ENCODE data around the gene FAM149B1. TPM values are rescaled to one million over a fixed set of nuclear protein-coding genes. Genes with fewer than 3 reads are reported as not detected.

FAM149B1 gene
- total RNA-seq, 1 donor, result 28.5 TPM

DNA sequence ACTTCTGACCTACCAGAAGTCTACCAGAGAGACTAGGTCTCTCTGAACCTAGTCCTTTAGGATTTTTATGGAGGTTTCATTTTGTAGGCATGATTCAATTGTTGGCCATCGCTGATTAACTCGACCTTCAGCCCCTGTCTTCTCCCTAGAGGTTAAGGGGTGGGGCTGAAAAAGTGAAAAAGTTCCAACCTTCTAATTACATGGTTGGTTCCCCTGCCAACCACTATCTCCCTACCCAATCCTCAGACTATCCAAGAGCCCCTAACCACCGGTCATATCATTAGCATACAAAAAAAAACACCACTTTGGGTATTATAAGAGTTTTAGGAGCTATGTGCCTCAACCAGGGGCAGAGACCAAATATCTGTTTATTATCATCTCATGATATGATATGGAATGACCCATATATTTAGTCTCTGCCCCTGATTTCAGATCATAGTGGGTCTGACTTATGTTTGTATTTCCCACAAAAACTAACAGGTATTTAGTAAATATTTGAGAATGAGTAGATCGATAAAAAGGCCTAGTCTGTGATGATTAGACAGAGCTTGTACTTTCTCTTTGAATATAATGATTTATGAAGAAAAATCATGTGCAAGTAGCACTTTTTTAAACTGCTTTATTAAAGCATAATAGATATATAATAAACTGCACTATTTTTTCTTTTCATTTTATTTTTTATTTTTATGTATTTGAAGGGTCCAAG is 43.3 kb downstream of the FAM149B1 start:
- no peak overlapping the region for H3K4me3 ChIP-seq (ENCODE audit: low read depth, low read length)
- TF ChIP-seq, protein P1, sequence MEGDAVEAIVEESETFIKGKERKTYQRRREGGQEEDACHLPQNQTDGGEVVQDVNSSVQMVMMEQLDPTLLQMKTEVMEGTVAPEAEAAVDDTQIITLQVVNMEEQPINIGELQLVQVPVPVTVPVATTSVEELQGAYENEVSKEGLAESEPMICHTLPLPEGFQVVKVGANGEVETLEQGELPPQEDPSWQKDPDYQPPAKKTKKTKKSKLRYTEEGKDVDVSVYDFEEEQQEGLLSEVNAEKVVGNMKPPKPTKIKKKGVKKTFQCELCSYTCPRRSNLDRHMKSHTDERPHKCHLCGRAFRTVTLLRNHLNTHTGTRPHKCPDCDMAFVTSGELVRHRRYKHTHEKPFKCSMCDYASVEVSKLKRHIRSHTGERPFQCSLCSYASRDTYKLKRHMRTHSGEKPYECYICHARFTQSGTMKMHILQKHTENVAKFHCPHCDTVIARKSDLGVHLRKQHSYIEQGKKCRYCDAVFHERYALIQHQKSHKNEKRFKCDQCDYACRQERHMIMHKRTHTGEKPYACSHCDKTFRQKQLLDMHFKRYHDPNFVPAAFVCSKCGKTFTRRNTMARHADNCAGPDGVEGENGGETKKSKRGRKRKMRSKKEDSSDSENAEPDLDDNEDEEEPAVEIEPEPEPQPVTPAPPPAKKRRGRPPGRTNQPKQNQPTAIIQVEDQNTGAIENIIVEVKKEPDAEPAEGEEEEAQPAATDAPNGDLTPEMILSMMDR (IDR thresholded peaks at IDR 0.05; ENCODE audit: insufficient read depth, low read depth, low read length), result no peak
- DNase-seq (ENCODE audit: low read depth), result no peak

DNA sequence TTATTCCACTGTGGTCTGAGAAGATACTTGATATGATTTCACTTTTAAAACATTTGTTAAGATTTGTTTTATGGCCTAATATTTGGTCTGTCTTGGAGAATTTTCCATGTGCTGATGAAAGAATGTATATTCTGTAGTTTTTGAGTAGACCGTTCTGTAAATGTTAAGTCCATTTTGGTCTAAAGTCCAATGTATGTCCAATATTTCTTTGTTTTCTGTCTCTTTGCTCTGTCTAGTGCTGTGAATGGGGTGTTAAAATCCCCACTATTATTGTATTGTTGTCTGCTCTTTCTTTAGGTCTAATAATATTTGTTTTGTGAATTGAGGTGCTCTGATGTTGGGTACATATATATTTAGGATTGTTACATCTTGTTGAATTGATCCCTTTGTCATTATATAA is 47.8 kb downstream of the FAM149B1 start:
- no peak overlapping the region for H3K4me3 ChIP-seq (ENCODE audit: low read depth, low read length)
- no peak for DNase-seq (ENCODE audit: low read depth)
- TF ChIP-seq, protein P1 (IDR thresholded peaks at IDR 0.05; ENCODE audit: insufficient read depth, low read depth, low read length), result no peak

DNA sequence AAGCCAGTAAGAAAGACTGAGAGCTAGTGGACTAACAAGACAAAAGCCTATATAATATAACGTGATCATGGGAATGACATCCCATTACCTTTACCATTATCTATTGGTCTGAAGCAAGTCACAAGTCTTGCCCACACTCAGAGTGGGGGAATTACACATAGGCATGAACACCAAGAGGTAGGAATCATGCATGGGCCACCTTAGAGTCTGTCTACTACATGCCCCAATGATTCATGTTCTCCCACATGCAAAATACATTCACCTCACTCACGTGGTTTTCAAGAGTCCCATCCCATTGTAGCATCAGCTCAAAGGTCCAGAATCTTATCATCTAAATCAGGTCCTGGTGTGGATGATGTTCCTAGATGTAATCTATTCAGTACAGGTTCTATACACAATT is 49.7 kb downstream of the FAM149B1 start:
- DNase-seq (ENCODE audit: low read depth), result no peak
- TF ChIP-seq, protein P1 (IDR thresholded peaks at IDR 0.05; ENCODE audit: insufficient read depth, low read depth, low read length), result no peak
- H3K4me3 ChIP-seq (ENCODE audit: low read depth, low read length), result no peak overlapping the region

DNA sequence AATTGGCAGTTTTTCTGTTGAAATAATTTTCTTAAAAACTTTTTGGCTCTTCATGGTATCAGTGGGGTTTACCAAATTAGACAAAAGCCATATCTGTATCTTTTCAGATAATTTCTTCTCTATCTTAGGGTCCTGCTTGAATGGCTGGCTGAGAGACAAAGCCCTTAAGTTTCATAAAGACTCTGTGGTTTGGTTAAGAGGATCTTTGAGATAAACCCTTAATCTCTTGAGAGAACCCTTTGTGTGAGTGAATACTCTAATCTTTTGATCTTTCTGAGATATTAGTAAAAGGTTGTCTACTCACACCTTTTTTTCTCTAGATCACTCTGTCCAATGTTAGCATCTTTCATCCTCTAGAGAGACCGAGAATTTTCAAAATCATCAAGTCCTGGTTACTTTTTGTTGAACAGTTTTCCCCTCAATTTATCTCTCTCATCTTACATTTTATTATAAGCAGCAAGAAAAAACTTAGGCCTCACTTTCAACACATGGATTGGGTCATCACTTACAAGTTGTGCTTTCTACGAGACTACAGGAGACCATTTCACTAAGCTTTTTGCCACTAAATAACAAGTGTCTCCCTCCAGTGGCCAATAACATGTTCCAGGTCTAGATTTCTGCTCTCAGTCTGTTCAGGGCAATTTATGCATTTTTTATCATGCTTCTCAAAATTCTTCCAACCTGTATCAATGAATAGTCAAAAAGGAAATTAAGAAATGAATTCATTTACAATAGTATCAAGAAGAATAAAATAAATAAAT is 50.7 kb downstream of the FAM149B1 start:
- DNase-seq (ENCODE audit: low read depth), result peak; percentile 45
- TF ChIP-seq, protein P1 (IDR thresholded peaks at IDR 0.05; ENCODE audit: insufficient read depth, low read depth, low read length), result peak; percentile 59
- H3K4me3 ChIP-seq (ENCODE audit: low read depth, low read length), result no peak overlapping the region

DNA sequence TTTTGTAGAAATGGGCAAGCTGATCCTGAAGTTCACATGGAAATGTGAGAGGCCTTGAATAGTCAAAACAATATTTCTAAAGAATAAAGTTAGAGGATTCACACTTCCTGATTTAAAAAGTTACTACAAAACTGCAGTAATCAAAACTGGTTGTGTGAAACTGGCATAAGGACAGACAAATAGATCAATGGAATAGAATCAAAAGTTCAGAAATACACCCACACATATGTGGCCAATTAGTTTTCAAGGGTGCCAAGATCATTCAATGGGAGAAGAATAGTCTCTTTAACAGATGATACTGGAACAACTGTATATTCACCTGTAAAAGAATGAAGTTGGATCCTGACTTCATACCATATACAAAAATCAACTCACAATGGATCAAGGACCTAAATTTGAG is 51.5 kb downstream of the FAM149B1 start:
- TF ChIP-seq, protein P1 (IDR thresholded peaks at IDR 0.05; ENCODE audit: insufficient read depth, low read depth, low read length), result no peak
- H3K4me3 ChIP-seq (ENCODE audit: low read depth, low read length), result no peak overlapping the region

DNA sequence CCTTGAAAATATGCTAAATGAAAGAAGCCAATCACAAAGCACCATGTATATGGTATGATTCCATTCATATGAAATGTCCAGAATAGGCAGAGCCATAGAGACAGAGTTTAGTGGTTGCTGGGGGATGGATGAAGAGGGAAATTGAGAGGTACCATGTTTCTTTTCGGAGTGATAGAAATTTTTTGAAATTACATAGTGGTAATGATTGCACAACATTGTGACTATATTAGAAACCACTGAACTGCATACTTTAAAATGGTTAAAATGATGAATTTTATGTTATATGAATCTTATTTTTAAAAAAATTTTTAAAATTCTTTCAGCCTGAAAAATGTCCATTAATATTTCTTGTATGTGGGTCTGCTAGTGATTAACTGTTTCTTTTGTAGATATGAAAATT is 53.1 kb downstream of the FAM149B1 start:
- TF ChIP-seq, protein P1 (IDR thresholded peaks at IDR 0.05; ENCODE audit: insufficient read depth, low read depth, low read length), result no peak
- no peak for DNase-seq (ENCODE audit: low read depth)
- H3K4me3 ChIP-seq (ENCODE audit: low read depth, low read length), result no peak overlapping the region

More for the DNA sequence above, 51.5 kb downstream of the FAM149B1 start:
- no peak for DNase-seq (ENCODE audit: low read depth)
